Measurements from ENCODE around the gene TFEB.

Gene TFEB

DNA sequence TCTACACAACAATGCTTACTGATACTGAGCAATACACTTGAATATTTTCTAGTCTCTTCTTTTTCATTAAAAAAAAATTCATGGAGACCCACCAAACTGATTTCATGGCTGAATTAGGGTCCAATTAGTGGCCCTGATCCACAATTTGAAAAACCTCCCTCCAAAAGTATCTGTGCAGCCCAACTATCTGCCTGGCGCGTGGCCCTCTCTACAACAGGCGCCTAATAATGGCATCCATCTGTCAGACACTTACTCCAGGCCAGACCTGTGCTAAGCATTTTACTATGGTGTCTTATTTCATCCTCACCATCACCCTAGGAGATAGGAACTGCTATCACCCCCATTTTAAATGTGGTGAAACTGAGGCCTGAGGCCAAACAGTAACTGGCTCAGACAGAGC is 14.0 kb downstream of the TFEB start:
- DNase-seq: no peak

DNA sequence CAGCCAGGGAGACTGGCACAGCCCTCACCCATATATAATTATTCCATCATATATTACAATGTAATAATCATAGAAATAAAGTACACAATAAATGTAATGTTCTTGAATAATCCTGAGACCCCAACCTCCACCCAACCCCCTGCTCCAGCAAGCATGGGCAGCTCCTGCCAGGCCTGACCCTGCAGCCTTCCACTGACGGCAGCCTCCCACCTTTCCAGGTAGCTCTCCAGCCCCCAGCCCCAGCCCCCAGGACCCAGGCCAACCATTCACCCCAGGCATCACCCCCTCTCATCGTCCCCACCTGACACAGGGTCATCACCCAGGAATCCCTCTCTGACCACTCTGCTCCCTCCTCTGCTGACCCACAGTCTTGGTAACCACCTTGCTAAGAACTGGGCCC is 14.6 kb downstream of the TFEB start:
- no peak for DNase-seq

DNA sequence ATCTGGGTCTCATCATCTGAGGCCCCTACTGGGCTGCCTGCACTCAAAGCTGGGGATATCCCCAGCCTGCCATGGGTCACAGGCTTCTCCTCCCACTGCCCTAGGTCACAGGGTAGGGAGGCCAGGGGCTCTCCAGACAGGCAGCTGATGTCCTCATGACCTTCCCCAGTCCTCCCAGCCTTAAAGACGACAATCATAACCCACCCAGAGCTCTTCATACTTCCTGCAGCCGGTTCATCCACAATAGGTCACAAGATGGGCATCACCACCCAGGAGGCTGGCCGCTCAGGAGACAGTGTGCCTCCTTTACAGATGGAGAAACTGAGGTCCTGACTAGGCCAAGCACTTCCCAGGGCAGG is 15.2 kb downstream of the TFEB start:
- DNase-seq: no peak

DNA sequence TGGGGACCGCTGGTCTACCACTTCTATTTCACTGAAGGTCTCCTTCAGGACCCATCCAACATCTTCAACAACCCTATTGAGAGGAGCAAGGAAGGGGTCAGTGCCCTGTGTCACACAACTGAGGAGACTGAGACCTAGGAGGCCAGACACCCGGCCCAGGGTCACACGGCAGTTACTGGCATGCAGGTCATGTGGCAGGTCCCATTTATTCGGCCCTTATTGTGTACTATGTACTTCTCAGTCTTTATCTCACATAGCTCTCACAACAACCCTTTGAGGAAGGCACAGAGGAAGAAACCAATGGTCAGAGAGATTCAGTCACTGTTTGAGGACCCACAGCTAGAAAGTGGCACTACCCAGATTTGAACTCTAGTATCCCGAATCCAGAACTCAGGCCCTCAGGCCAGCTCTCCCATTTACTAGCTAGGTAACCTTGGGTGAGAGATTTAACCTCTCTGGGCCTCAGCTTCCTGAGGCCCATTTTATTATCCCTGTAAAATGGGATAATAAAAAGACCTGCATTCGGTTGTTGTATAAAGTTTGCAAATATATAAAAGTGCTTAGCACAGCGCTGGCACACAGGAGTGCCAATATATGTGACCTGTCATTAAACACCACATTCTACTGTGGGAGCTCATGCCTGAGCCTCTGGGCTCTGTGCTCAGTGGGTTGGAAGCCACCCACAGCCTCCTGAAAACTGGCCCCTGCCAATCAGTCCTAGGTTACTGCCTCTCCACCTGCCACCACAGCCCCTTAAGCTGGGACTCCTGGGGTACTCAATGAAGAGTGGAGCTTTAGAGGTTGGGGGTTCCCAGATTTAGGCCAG is 15.8 kb downstream of the TFEB start:
- DNase-seq: no peak

DNA sequence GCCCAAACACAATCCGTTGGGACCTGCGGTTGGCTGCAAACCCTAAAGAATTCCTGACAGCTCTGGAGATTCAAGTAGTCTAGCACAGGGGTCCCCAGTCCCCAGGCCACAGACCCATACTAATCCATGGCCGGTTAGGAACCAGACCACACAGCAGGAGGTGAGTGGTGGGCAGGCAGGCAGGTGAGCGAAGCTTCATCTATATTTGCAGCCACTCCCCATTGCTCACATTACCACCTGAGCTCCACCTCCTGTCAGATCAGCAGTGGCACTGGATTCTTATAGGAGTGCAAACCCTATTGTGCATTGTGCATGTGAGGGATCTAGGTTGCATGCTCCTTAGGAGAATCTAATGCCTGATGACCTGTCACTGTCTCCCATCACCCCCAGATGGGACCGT is 16.6 kb downstream of the TFEB start:
- no peak for DNase-seq

DNA sequence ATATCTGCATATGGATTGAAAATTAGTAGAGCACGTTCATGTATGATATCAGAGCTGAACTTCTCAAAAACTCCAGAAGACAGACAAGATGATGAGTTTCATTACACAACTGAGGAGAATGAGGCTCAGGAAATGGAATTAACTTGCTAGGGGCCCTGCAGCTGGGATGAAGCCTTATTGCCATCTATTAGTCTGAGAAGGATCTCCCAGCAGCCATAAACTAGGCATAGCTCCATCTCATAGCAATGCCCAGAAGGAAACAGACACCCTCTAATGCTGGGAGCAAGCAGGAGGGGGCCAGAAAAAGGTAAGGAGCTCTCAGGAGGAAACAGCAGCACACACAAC is 18.0 kb downstream of the TFEB start:
- DNase-seq: no peak

DNA sequence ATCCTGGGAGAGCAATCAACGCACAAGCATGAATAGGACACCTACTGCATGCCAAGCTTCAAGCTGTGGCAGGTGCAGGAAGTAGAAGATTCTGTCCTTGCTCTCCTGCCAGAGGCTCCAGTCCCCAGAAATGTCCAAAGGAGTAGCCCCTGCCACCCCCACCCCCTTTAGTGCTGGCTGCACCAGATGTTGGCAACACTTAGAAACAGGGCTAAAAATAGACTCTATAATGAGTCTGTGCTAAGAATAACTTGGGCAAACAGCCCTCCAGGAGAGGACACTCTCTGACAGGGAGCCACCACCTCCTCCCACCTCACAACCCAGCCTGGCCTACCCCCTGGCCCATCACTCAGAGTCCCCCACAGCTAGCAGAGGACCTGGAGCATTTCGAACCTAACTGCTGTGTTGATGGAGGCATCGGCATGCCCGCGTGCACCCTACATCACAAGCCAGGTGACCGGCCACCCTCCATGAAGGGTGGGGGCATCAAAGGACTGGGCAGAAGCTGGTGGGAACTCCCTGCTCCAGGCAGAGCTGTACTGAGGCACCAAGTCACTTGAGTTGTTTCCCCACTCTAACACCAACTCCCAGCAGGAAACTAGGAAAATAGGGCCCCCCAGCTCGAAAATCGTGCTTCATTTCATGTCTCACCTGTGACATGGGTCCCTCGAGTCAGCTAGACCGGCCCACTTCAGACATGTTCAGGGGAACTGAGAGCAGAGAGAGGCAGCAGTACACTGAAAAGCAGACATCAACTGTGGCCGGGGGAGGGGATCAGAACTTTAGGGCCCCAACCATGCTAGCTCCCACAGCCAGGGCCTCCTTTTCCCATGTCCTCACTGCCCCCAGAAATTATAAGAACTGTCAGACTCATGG is 18.7 kb downstream of the TFEB start:
- DNase-seq: no peak

DNA sequence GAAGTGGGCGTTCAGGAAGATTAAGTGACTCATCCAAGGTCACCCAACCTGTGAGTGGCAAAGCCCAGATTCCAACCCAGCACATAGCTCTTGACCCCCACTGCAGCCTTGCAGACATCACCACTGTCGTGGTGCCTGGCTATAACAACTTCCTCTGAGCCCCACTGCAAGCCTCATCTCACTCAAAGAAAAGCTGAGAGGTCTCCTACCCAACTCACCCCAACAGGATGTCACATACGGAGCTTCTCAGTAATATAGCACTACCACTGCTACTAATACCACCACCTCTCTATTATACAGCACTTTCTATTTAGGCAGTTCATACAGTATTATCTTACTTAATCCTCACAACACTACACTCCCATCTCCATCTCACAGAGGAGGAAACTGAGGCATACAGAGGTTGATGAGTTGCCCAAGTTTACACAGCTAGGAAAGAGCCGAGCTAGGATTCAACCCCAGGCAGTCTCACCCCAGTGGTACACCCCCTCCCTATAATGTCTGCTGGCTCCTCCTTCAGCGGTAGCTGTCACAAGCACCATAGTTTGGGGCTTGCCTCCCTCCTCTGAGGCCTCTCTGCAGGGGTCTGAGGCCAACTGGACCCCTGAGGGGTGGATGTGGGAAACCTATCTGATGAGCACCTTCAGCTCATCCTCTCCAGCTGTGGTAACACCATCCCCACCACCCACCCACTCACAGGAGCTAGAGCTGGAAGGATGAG is 19.5 kb downstream of the TFEB start:
- DNase-seq: no peak

DNA sequence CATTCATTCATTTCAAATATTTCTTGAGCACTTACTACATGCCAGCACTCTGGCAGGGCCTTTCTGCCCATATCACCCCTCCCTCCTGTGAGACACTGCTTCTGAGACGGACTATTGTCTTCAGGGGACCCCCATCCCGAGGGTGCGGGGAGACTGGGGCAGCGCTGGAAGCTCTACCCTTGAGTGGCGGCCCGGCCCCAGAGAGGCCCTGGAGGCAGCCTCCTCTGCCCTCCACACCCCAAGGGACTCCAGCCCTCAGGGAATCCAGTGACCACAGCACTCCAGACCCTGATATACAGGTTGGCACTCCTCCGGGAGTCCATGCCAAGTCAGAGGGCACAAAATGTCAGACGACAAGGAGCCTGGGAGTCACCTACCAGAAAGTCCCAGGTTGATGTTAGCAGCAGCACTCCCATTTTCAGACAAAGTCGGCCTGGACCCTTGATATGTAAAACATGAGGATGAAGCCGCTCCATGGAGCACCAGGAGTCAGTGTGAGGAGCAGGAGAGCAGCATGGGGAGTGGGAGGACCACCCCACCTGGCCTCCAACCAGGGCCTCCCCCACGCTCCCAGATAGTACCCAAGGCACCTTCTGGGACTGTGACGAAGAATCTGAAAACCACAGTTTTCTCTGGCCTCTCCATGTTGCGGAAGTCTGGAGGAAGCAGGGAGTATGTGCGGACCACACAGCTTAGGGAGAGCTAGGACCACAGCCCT is 20.7 kb downstream of the TFEB start:
- no peak for DNase-seq

DNA sequence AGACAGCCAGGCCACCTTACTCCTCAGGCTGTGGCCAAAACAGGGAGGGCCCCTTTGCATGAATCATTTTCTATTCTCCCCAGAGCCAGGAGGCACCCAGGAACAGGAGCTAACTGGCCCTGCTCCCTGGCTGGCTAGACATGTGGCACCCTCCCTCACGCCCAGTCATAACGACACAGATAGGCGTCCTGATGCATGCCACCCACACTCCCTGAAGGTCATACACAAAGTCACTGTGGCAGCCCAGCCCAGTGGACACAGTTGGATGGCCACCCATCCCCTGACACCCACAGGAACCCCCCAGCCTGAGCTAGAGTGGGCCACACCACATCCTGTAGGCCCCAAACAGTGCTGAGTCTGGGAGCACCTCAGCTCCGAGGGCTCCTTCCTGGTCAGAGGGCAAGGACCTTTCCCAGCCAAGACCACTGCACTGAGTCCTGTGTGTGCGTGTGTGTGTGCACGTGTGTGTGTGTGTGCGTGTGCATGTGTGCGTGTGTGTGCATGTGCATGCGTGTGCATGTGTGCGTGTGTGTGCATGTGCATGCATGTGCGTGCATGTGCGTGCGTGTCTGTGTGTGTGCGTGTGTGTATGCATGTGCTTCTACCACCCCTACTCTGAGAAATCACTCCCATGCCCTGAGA is 21.6 kb downstream of the TFEB start:
- DNase-seq: no peak

DNA sequence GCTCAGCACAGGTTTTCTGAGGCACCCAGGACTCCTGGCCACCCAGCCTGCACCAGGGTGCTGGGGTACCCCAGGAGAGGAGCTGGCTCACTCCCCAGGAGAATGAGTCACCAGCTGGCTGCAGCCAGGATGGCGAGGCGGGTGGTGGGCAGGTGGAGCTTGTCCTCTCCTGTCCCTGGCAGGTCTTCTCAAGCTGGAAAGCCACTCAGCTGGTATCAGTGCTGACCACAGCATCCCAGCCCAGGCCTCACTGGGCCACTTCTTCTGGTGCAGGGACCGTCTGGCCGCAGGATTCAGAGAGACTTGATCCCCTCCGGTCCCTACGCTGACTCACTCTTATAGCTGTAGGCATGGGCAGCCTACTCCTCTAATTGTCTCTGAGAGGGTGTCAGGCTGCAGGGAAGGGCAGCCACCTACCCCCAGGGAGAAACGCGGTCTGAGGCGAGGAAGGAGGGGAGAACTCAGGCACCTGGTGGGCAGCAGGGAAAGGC is 22.2 kb downstream of the TFEB start:
- no peak for DNase-seq

DNA sequence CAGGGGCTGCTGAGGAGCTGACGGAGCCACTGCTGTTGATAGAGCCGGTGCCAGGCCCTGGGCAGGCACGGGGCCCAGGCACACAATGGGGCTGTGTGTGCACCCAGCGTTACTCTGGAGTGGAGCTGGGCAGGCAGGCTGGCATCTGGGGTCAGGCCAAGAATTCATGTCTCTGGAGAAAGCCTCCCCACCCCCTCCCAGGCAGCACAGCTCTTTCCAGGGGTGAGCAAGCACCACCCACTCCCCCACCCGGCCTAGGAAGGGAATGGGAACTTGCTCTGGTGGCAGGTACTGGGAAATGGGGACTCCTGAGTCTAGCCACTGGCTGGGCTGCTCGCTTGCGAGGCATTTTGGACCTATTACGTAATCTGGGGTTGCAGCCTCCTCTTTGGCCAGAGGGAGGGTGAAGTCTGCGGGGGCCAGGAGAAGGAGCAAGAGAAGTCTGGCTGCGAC is 22.7 kb downstream of the TFEB start:
- DNase-seq: no peak

DNA sequence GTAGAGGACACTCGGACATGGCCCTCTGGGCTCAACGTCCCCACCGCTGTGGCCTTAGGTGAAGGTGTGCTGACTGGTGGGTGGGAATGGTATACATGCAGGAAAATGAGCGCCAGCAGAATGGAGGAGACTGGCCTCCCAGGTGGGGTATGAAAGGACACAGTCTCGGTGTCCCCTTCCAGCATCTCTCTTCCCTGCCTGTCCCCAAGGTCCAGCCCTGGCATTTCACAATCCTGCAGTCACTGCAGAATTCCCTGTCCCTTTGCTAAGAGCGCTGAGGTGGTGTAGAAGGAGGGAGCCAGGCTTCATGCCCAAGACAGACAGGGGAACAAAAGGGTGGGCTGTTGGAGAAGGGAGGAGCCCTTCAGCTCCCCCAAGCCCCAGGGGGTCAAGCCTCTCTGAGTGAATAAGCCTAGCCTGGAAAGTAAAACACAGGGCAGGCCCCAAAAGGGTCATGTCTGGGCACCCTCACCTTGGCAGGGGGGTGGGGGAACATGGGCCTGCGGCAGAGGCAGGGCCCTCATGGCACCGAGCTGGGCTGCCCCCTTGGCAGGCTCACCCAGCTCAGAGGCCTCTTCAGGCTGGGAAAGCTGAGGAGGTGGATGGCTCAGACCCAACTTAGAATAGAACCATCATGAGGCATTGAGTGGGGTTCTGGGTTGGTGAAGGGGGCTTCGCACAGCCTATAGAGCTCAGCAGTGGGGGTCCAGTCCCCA is 23.9 kb downstream of the TFEB start:
- DNase-seq: no peak

DNA sequence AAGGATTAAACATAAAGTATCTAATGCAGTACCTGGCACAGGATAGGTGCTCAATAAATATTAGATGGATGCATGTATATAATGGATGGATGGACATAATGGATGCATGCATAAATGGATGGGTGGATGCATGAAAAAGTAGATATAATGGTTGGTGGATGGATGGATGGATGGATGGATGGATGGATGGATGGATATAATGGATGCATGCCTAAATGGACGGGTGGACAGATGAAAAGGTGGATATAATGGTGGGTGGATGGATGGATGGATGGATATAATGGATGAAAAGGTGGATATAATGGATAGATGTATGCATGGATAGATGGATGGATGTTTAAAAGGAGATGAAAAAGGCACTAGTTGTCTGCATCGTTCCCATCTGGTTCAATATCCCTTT is 26.0 kb downstream of the TFEB start:
- no peak for DNase-seq

DNA sequence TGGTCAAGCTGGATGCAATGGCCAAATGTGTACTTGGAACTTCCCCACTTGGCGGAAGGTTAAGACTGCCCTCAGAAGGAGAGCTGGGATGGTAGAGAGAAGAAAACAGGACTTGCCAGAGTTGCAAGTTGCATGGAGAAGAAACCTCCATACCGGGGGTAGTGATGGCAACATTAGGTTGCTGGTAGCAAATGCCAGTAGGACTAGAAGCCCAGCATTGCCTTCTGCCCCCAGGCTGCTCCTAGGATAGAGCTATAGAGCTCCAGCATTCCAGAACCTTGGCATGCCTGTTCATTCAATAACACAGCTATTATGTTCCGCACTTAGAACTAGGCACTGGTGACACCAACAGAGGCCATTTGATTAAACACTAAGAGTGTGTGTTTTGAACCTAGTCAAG is 26.6 kb downstream of the TFEB start:
- no peak for DNase-seq

DNA sequence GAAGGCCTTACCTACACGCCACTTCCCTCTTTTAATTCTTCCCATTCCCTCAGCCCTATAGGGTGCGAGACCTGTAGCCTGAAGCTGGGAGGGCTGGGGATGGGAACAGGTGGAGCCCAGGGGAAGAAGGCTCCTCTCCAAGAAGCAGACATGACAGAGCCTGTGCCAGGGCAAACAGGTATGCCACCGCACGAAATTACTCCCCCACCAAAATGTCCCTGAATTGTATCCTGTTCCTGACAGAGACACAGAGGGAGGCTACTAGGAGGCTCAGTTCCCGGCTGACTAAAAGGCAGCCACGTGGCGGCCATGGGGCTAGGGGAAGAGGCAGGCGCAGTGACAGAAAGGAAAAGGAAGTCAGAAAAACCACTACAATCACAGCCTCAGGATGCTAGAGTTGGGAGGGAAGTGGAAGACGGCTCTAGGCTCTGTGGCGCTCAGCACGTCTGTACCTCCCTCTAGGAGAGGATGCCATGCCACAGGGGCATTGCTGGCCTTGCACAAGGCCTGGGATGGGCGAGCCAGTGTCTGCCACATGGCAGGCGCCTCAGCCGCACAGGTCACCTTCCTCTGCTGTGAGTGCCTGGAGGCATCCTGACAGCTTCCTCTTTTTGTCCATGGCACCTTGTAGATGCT is 27.7 kb downstream of the TFEB start:
- peak in 2 of 5 donors; percentile 16 to 58 for DNase-seq

DNA sequence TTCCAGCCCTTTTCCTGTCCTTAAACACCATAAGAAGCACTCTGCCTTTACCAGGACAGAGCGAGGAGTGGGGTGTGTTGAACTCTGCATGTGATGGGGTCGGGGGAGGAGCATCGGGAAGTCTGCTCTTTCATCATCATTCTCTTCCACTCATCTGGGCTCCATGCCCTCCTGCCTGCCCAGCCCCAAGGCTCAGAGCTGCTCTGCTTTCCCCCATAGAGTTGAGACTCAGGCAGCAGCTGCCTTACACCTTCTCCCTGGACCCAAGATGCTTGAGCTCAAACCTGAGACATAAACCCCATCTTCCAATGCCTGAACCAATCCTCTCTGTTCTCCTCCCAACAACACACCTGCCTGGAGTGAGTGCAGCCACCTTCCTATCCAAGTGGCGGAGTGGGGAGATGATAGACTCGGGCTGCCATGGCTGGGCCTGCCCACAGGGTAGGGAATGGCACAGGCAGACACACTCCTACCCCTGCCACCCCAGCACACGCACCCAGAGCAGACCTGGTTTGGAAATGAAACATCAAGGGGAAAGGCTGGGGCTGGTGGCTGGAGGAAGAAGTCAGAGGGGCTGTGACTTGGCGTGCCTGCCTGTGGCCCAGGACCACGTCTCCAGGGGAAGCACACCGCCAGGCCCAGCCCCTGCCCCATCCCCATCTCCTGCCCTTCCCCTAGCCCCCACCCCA is 28.4 kb downstream of the TFEB start:
- DNase-seq: no peak

DNA sequence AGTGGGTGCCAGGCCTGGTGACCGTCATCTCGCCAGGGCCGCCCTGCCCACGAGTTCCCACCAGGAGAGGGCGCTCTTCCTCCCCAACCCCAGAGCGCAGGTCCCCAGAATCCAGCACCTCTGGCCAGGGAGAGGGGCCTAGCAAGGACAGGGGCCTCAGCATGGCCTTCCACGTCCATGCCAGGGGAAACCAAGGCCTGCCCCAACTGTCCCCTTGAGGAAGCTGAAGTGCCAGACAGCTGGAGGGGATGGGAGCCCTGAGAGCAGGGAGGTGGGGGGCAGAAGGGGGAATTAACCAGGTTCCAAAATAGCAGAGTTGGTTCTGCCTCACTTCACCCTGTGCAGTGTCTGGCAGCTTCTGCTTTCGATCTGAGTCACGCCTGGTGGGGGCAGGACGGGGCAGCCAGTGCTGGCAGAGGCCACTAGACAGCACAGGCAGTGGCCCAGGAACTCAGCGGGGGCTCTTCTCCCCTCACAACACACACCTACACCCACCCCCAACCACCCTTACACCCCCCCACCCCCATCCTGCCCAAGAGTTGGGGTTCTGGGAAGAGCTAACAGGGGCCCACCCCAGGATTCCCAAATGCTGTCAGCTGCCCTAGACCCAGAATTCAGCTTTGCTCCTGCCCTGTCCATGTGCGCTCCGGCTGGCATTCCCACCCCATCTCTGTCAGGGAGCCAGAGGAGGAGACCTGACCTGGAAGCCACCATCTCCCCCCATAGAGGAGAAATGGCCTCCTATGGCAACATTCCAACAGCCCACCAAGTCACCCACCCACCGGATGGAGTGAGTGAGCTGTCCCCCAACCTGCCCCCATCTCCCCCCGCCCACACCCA is 29.2 kb downstream of the TFEB start:
- DNase-seq: peak in 2 of 5 donors; percentile 24 to 83

DNA sequence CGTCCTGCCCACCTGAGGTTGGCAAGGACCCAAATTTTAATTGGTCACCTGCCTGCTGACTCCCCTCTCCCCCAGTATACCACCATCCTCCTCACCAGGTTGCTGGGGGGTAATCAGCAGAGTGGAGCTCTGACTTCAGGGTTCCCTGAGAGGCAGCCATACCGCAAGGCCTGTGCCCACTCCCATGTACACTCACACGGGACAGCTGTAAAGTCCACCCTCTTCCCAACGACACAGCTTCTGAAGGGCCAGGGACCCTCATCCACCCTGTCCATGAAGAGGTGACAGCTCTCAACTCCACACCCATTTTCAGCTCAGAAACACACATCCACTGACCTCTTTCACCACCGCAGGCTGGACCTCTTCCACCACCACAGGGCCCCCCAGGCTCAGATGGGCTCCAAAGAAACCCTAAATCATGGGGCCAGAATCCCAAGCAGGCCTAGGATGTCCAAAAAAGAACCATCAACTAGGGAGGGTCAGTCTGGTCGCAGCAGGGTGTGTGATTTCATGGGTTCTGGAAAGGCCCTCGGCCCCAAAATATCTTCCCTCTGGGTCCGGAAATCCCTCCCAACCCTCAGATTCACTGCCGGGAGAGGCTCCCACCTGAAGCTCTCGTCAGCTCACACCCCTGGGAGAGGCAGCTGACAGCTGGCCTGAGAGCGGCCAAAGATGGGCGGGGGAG is 30.0 kb downstream of the TFEB start:
- no peak for DNase-seq
